ENCODE results near the gene IER3. TPM values are rescaled to one million over a fixed set of nuclear protein-coding genes. Genes with fewer than 3 reads are reported as not detected.
A peak's percentile ranks its signal among the peaks of the same experiment; 100 is the strongest.

IER3 gene
- total and polyA plus RNA-seq, 2 of the 13 experiments (the other 11 are each of a cell fraction or from before 2014, with no cell fraction given), result 51.1 to 131 TPM

GRCh38 chr6:30721198-30722024, 22.9 kb downstream of the IER3 start (continued):
- TF ChIP-seq ZNF142 (CRISPR knock-in tag; IDR thresholded peaks at IDR 0.05) (peak; percentile 67; the same call in 1 of the 2 replicates), XBP1 (CRISPR knock-in tag; IDR thresholded peaks at IDR 0.05) (no peak), ZNF12 (CRISPR knock-in tag; IDR thresholded peaks at IDR 0.05) (no peak), ZNF646 (CRISPR knock-in tag; IDR thresholded peaks at IDR 0.05) (no peak), HIC2 (CRISPR knock-in tag; IDR thresholded peaks at IDR 0.05; ENCODE audit: low read depth) (no peak), SP4 (CRISPR knock-in tag; IDR thresholded peaks at IDR 0.05) (peak; percentile 88), ZSCAN31 (CRISPR knock-in tag; IDR thresholded peaks at IDR 0.05; ENCODE audit: low read depth) (peak; percentile 88), BHLHE40 (IDR thresholded peaks at IDR 0.05; ENCODE audit: low read length) (peak; percentile 94), POLR2AphosphoS5 (IDR thresholded peaks at IDR 0.05; ENCODE audit: low read depth, low read length) (peak; percentile 39), MYC (CRISPR knock-in tag; IDR thresholded peaks at IDR 0.05; ENCODE audit: borderline replicate concordance) (peak; percentile 91; the same call in 1 of the 2 replicates), ZNF572 (CRISPR knock-in tag; IDR thresholded peaks at IDR 0.05) (no peak)
